ENCODE measurements around the gene IMMP2L. TPM values are rescaled to one million over a fixed set of nuclear protein-coding genes. Genes with fewer than 3 reads are reported as not detected.

The IMMP2L gene
- total RNA-seq, 1 experiment from 2014 or later: 8.6 TPM

- intact Hi-C loops (cut with micrococcal nuclease): loop anchor here (1.0 to 10.0 kb wide), 8 partner anchors 100 to 1253 kb away; partner anchors contain the start of gene IMMP2L
These were observed 464.0 kb downstream of the IMMP2L start for GRCh38 chr7:111098011-111098925.

GRCh38 chr7:111096997-111097396 lies 465.3 kb downstream of the IMMP2L start:
- intact Hi-C loops (cut with micrococcal nuclease): loop anchor here (10.0 kb wide), 4 partner anchors 468 to 1092 kb away; partner anchors contain the start of gene IMMP2L
- BruUV-seq (replicated peaks): no TSS peak

More at GRCh38 chr7:111098011-111098925, 464.0 kb downstream of the IMMP2L start:
- CTCF ChIA-PET: interaction anchor here (0.7 to 1.2 kb wide), 2 partner anchors 10 to 29 kb away, joined by 3 read pairs; no protein-coding TSS in a partner anchor
- Histone ChIP-seq H3K79me2 (ENCODE audit: low read length) (no peaks in the 10 kb centered on the region), H3K9me2 (replicated peaks; ENCODE audit: low read length) (no peaks in the 10 kb centered on the region), H3K9ac (ENCODE audit: low read length) (peak overlapping the region; percentile 75), H3K9me3 (ENCODE audit: low read length) (no peaks in the 10 kb centered on the region), H4K20me1 (ENCODE audit: low read length) (no peaks in the 10 kb centered on the region), H3K27ac (ENCODE audit: low read length) (peak overlapping the region; percentile 95), H2AFZ (ENCODE audit: low read length) (0 out of 2 replicates have a peak overlapping the region, but pooled peaks have one; percentile 35), H3K4me3 (ENCODE audit: low read length) (peak overlapping the region; percentile 41; the same call in 1 of the 2 replicates), H3K27me3 (ENCODE audit: low read length) (no peaks in the 10 kb centered on the region), H3K4me2 (ENCODE audit: low read length) (peak overlapping the region; percentile 73), H3F3A (ENCODE audit: low read length, unreplicated experiment) (no peaks in the 10 kb centered on the region), H3K36me3 (ENCODE audit: low read depth, low read length) (no peaks in the 10 kb centered on the region), H3K4me1 (ENCODE audit: insufficient read depth, low read length) (peaks cover 30% of the 10 kb centered on the region)
- TF ChIP-seq CTCF (conservative IDR thresholded peaks at IDR 0.05; ENCODE audit: low read depth, low read length) (peak; percentile 86), EZH2 (IDR thresholded peaks at IDR 0.05; ENCODE audit: low read length, unreplicated experiment) (no peak)
- POLR2A ChIA-PET (ENCODE audit: unreplicated experiment): no interaction called here
- no TSS peak for BruUV-seq (replicated peaks)
- ATAC-seq (peak; percentile 86), DNase-seq (peak; percentile 73)

More at GRCh38 chr7:111096997-111097396, 465.3 kb downstream of the IMMP2L start:
- Histone ChIP-seq H3K9me3 (ENCODE audit: low read length) (no peaks in the 10 kb centered on the region), H3K9ac (ENCODE audit: low read length) (peak overlapping the region; percentile 49; the same call in 1 of the 2 replicates), H3K9me2 (replicated peaks; ENCODE audit: low read length) (no peaks in the 10 kb centered on the region), H3F3A (ENCODE audit: low read length, unreplicated experiment) (no peaks in the 10 kb centered on the region), H3K4me2 (ENCODE audit: low read length) (no peak overlapping the region), H3K4me1 (ENCODE audit: insufficient read depth, low read length) (peaks cover 40% of the 10 kb centered on the region), H3K27ac (ENCODE audit: low read length) (peak overlapping the region; percentile 83; the same call in 1 of the 2 replicates), H3K36me3 (ENCODE audit: low read depth, low read length) (no peaks in the 10 kb centered on the region), H3K79me2 (ENCODE audit: low read length) (no peaks in the 10 kb centered on the region), H2AFZ (ENCODE audit: low read length) (no peak overlapping the region), H3K4me3 (ENCODE audit: low read length) (no peak overlapping the region), H3K27me3 (ENCODE audit: low read length) (no peaks in the 10 kb centered on the region), H4K20me1 (ENCODE audit: low read length) (no peaks in the 10 kb centered on the region)
- ChIA-PET CTCF (no interaction called here), POLR2A (ENCODE audit: unreplicated experiment) (no interaction called here)
- TF ChIP-seq EZH2phosphoT487 (IDR thresholded peaks at IDR 0.05; ENCODE audit: borderline replicate concordance, low read length): no peak
- TF ChIP-seq EZH2 (IDR thresholded peaks at IDR 0.05; ENCODE audit: low read length, unreplicated experiment): no peak
- no peak for TF ChIP-seq CTCF (conservative IDR thresholded peaks at IDR 0.05; ENCODE audit: low read depth, low read length)
- ATAC-seq (no peak), DNase-seq (no peak)
